ENCODE data around the gene DNAH14. TPM values are rescaled to one million over a fixed set of nuclear protein-coding genes. Genes with fewer than 3 reads are reported as not detected.
"Not testable (repeated sequence)": the region's sequence is repeated elsewhere in the genome, so short reads cannot be mapped to it uniquely, and the experiment has no call there.

The DNAH14 gene
- total and polyA plus RNA-seq, 2 experiments from 2014 or later = 55.3 to 80.2 TPM

GRCh38 chr1:225211694-225212442 is 282.4 kb downstream of the DNAH14 start:
- not testable (repeated sequence) for H3K27ac ChIP-seq (ENCODE audit: low read depth); ATAC-seq; H3K9me2 ChIP-seq (ENCODE audit: insufficient read depth); H4K20me1 ChIP-seq (replicated peaks; ENCODE audit: insufficient read depth); H3K4me1 ChIP-seq (ENCODE audit: insufficient read depth); H3K27ac Mint-ChIP-seq; DNase-seq (ENCODE audit: low spot score); H3K4me3 ChIP-seq; H3K27me3 Mint-ChIP-seq (ENCODE audit: insufficient read depth, low read depth, poor library complexity); H3K4me2 ChIP-seq; H3K36me3 ChIP-seq (ENCODE audit: insufficient read depth); H3K27me3 ChIP-seq (ENCODE audit: insufficient read depth); H3F3A ChIP-seq (replicated peaks; ENCODE audit: low read depth); H3K4me1 Mint-ChIP-seq; H3K79me2 ChIP-seq (replicated peaks; ENCODE audit: insufficient read depth); H3K4me3 Mint-ChIP-seq; H2AFZ ChIP-seq
- Mint-ChIP-seq H3K36me3 (ENCODE audit: low read depth) (peaks cover 18% of the 10 kb centered on the region), H3K9me3 (peaks cover 60% of the 10 kb centered on the region)

GRCh38 chr1:225224287-225224686 is 294.8 kb downstream of the DNAH14 start:
- Histone ChIP-seq H3K9me2 (ENCODE audit: insufficient read depth) (peaks cover 10% of the 10 kb centered on the region; the same call in 1 of the 2 replicates), H3K27ac (ENCODE audit: low read depth) (no peak overlapping the region), H3K79me2 (replicated peaks; ENCODE audit: insufficient read depth) (no peaks in the 10 kb centered on the region), H3K27me3 (ENCODE audit: insufficient read depth) (no peaks in the 10 kb centered on the region), H3K36me3 (ENCODE audit: insufficient read depth) (no peaks in the 10 kb centered on the region), H3K4me1 (ENCODE audit: insufficient read depth) (no peaks in the 10 kb centered on the region), H3K4me3 (no peak overlapping the region), H2AFZ (no peak overlapping the region), H3K4me2 (no peak overlapping the region), H4K20me1 (replicated peaks; ENCODE audit: insufficient read depth) (no peaks in the 10 kb centered on the region), H3F3A (replicated peaks; ENCODE audit: low read depth) (no peaks in the 10 kb centered on the region)
- Mint-ChIP-seq H3K27ac (no peak overlapping the region), H3K4me3 (no peak overlapping the region), H3K9me3 (peaks cover 13% of the 10 kb centered on the region), H3K36me3 (ENCODE audit: low read depth) (no peaks in the 10 kb centered on the region), H3K27me3 (ENCODE audit: insufficient read depth, low read depth, poor library complexity) (peaks cover under 1% of the 10 kb centered on the region), H3K4me1 (peaks cover 2% of the 10 kb centered on the region; the same call in 1 of the 3 replicates)
- no peak for DNase-seq (ENCODE audit: low spot score)
- ATAC-seq = no peak
- TF ChIP-seq EZH2 (IDR thresholded peaks at IDR 0.05; ENCODE audit: low read depth, unreplicated experiment) = no peak
- no peak for TF ChIP-seq POLR2AphosphoS5 (IDR thresholded peaks at IDR 0.05; ENCODE audit: low read depth)
- no peak for TF ChIP-seq EZH2phosphoT487 (IDR thresholded peaks at IDR 0.05; ENCODE audit: unreplicated experiment)
- TF ChIP-seq REST (IDR thresholded peaks at IDR 0.05; ENCODE audit: unreplicated experiment) = no peak
- no peak for TF ChIP-seq ZNF331 (CRISPR knock-in tag; IDR thresholded peaks at IDR 0.05; ENCODE audit: low read depth)
- TF ChIP-seq ZNF114 (CRISPR knock-in tag; IDR thresholded peaks at IDR 0.05) = no peak
- no peak for TF ChIP-seq NANOG (IDR thresholded peaks at IDR 0.05; ENCODE audit: borderline replicate concordance)
- no peak for TF ChIP-seq CTCF (conservative IDR thresholded peaks at IDR 0.05; ENCODE audit: low read depth in 2 of 2)
- no peak for TF ChIP-seq ZNF462 (CRISPR knock-in tag; IDR thresholded peaks at IDR 0.05)
- TF ChIP-seq CREB1 (CRISPR knock-in tag; IDR thresholded peaks at IDR 0.05; ENCODE audit: low read depth) = no peak

Data from GM23338 (cell line).